H1 (cell line): ENCODE measurements around the gene KCNJ4. TPM values are rescaled to one million over a fixed set of nuclear protein-coding genes. Genes with fewer than 3 reads are reported as not detected.

Experiments
- ATF3 ChIP-seq: IDR thresholded peaks from 2 replicates; pipeline ENCODE4 v1.6.1; 2011; ENCODE audit warnings: low read depth, mild to moderate bottlenecking, low read length; ENCODE audit not compliant: insufficient read depth
- CHD2 ChIP-seq: IDR thresholded peaks from 2 replicates; pipeline ENCODE4 v1.6.1; 2012; ENCODE audit warnings: low read length, improper control_type of control experiment
- EGR1 ChIP-seq: IDR thresholded peaks from 2 replicates; pipeline ENCODE4 v1.6.1; 2011; ENCODE audit warnings: low read depth, low read length, borderline replicate concordance
- EP300 ChIP-seq, 2 experiments: IDR thresholded peaks; 1 replicate in 1 of 2; 2 replicates in 1 of 2; pipeline ENCODE4 v1.6.1; 2011 to 2012; ENCODE audit warnings: low read depth in 2 of 2, low read length in 2 of 2, mild to moderate bottlenecking in 2 of 2, borderline replicate concordance in 1 of 2, inconsistent platforms in 1 of 2, moderate library complexity in 1 of 2
- EZH2 ChIP-seq: fragments of 200-600 bp; sonication (generic); IDR thresholded peaks from 2 replicates; pipeline ENCODE4 v1.7.1; 2012; ENCODE audit warnings: low read depth, mild to moderate bottlenecking, moderate library complexity, low read length, inconsistent platforms; ENCODE audit not compliant: severe bottlenecking
- HDAC6 ChIP-seq: IDR thresholded peaks from one replicate; pipeline ENCODE4 v1.7.1; 2012; ENCODE audit warnings: low read depth, mild to moderate bottlenecking, inconsistent platforms, low read length, moderate library complexity
- KDM1A ChIP-seq: fragments of 200-600, 300-600 bp; sonication (generic); IDR thresholded peaks from 2 replicates; pipeline ENCODE4 v1.7.1; 2016; ENCODE audit warnings: mild to moderate bottlenecking, low read length, borderline replicate concordance
- POLR2AphosphoS5 ChIP-seq: IDR thresholded peaks from 2 replicates; pipeline ENCODE4 v1.6.1; 2011; ENCODE audit warnings: low read depth, low read length
- RFX5 ChIP-seq: IDR thresholded peaks from 2 replicates; pipeline ENCODE4 v1.6.1; 2011; ENCODE audit warnings: low read depth, low read length, improper control_type of control experiment, borderline replicate concordance
- RXRA ChIP-seq: IDR thresholded peaks from 2 replicates; pipeline ENCODE4 v1.6.1; 2011; ENCODE audit warnings: low read depth, mild to moderate bottlenecking, low read length, moderate library complexity; ENCODE audit not compliant: insufficient read depth
- SIN3A ChIP-seq, 2 experiments: IDR thresholded peaks in 1 of 2; conservative IDR thresholded peaks in 1 of 2; 2 replicates each; pipeline ENCODE4 v1.6.1; 2011 to 2012; ENCODE audit warnings: low read length in 2 of 2, improper control_type of control experiment in 1 of 2, low read depth in 1 of 2, mild to moderate bottlenecking in 1 of 2
- SP1 ChIP-seq: IDR thresholded peaks from 2 replicates; pipeline ENCODE4 v1.6.1; 2011; ENCODE audit warnings: low read depth, low read length
- polyA plus RNA-seq, 7 experiments: library from polyadenylated mRNA; depleted of rRNA in 3 of 7; stranded (reverse) in 5 of 7; unstranded in 2 of 7; fragments of >200 nt in 5 of 7; fragments of 200-250 nt in 2 of 7; gene quantifications; 1 replicate in 5 of 7; 2 replicates in 1 of 7; 4 replicates in 1 of 7; pipeline versions ENCODE4 v1.2.1 to v1.2.3, GENCODE V29; 2011 to 2013; ENCODE audit warnings: missing spikeins in 2 of 7, mixed read lengths in 2 of 7
- total RNA-seq: library from RNA; stranded (reverse); fragmentation: NEBNext Ultra II Directional; extraction: Animal tissue kit (Norgen Biotek cat#: 25700); gene quantifications from 2 replicates; pipeline ENCODE4 v1.2.1, GENCODE V29; 2021
- TF ChIP-seq, protein P1 (sequence below), 3 experiments: IDR thresholded peaks; 1 replicate in 2 of 3; 2 replicates in 1 of 3; pipeline versions ENCODE4 v1.5.1 to v1.6.1; 2011; ENCODE audit warnings: low read length in 3 of 3, mild to moderate bottlenecking in 3 of 3, inconsistent platforms in 2 of 3, low read depth in 1 of 3, moderate library complexity in 1 of 3; ENCODE audit not compliant: insufficient read depth in 1 of 3; ENCODE audit errors: control extremely low read depth in 1 of 3
- TF ChIP-seq, protein P2 (sequence below): IDR thresholded peaks from 2 replicates; pipeline ENCODE4 v1.6.1; 2012; ENCODE audit warnings: inconsistent platforms

The KCNJ4 gene
- total and polyA plus RNA-seq, 2 of the 8 experiments (the other 6 are each of a cell fraction or from before 2014, with no cell fraction given), result 1.4 to 2.2 TPM

DNA sequence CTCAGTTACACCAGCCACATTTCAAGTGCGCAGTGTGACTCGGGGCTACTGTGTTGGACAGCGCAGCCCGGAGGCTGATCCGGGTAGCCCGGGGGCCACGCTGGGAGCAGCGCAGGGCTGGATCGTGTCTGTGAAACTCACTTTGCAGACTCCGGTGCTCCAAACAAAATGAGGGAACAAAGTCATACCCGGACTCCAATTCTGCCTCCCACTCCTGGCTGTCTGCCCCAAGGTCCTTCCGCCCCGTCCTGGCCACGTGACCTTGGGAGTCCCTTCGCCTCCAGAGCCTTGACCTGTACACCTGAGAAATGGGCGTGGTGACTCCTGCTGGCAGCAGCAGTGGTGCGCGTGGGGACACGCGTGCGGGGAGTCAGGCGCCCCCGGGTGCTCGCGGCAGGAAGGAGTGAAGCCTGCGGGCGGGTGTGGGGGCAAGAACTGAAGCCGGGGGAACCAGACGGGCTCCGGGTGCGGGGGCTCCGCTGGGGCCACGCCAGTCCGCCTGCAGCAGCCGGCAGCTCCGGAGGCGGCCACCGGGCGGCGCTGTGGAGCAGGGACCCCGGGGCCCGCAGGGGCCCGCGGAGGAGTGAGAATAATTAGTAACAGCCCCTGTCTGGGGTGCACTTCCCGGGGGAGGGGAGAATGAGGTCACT is 42.4 kb downstream of the KCNJ4 start (continued):
- no peak for TF ChIP-seq ATF3
- TF ChIP-seq, protein P1, sequence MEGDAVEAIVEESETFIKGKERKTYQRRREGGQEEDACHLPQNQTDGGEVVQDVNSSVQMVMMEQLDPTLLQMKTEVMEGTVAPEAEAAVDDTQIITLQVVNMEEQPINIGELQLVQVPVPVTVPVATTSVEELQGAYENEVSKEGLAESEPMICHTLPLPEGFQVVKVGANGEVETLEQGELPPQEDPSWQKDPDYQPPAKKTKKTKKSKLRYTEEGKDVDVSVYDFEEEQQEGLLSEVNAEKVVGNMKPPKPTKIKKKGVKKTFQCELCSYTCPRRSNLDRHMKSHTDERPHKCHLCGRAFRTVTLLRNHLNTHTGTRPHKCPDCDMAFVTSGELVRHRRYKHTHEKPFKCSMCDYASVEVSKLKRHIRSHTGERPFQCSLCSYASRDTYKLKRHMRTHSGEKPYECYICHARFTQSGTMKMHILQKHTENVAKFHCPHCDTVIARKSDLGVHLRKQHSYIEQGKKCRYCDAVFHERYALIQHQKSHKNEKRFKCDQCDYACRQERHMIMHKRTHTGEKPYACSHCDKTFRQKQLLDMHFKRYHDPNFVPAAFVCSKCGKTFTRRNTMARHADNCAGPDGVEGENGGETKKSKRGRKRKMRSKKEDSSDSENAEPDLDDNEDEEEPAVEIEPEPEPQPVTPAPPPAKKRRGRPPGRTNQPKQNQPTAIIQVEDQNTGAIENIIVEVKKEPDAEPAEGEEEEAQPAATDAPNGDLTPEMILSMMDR (IDR thresholded peaks at IDR 0.05; ENCODE audit: control extremely low read depth in 1 of 3, insufficient read depth in 1 of 3, low read depth in 1 of 3, low read length in 3 of 3), result peak; percentile 64 to 86 (median 74)
- no peak for TF ChIP-seq RFX5
- TF ChIP-seq EZH2, result no peak
- TF ChIP-seq RXRA, result no peak
- no peak for TF ChIP-seq EP300 (IDR thresholded peaks at IDR 0.05; ENCODE audit: borderline replicate concordance in 1 of 2, low read depth in 2 of 2, low read length in 2 of 2)
- peak; percentile 94; the same call in 1 of the 2 replicates for TF ChIP-seq KDM1A
- no peak for TF ChIP-seq EGR1
- TF ChIP-seq POLR2AphosphoS5, result no peak
- TF ChIP-seq, protein P2, sequence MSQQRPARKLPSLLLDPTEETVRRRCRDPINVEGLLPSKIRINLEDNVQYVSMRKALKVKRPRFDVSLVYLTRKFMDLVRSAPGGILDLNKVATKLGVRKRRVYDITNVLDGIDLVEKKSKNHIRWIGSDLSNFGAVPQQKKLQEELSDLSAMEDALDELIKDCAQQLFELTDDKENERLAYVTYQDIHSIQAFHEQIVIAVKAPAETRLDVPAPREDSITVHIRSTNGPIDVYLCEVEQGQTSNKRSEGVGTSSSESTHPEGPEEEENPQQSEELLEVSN, result no peak
- no peak for TF ChIP-seq SIN3A (conservative IDR thresholded peaks at IDR 0.05 in 1 of 2, IDR thresholded peaks at IDR 0.05 in 1 of 2; ENCODE audit: low read depth in 1 of 2, low read length in 2 of 2)
- TF ChIP-seq HDAC6, result no peak
- TF ChIP-seq SP1, result no peak
- TF ChIP-seq CHD2, result no peak
